ENCODE measurements around the gene CADPS. TPM values are rescaled to one million over a fixed set of nuclear protein-coding genes. Genes with fewer than 3 reads are reported as not detected.

The CADPS gene
- total RNA-seq, 1 experiment from 2014 or later: not detected

GRCh38 chr3:62415312-62415801 is 459.9 kb downstream of the CADPS start:
- Histone ChIP-seq H3K9me3 (ENCODE audit: low read depth, low read length, poor library complexity, severe bottlenecking) (no peaks in the 10 kb centered on the region), H3K27ac (ENCODE audit: low read depth, low read length, poor library complexity, severe bottlenecking) (no peak overlapping the region), H3K4me1 (ENCODE audit: insufficient read depth, low read length, poor library complexity, severe bottlenecking) (no peaks in the 10 kb centered on the region), H3K4me3 (ENCODE audit: low read depth, low read length, poor library complexity, severe bottlenecking) (no peak overlapping the region), H3K36me3 (ENCODE audit: insufficient read depth, low read length, poor library complexity, severe bottlenecking) (no peaks in the 10 kb centered on the region), H3K27me3 (replicated peaks; ENCODE audit: insufficient read depth, low read depth, low read length, poor library complexity) (no peaks in the 10 kb centered on the region)
- no TSS peak for BruUV-seq (replicated peaks)
- ChIA-PET POLR2A (ENCODE audit: low non-redundant PET) (no interaction called here), CTCF (no interaction called here)
- DNase-seq (ENCODE audit: low spot score): peak; percentile 32
- intact Hi-C loops (cut with micrococcal nuclease; ENCODE audit: unreplicated experiment): no loop called here
- TF ChIP-seq, protein P1, sequence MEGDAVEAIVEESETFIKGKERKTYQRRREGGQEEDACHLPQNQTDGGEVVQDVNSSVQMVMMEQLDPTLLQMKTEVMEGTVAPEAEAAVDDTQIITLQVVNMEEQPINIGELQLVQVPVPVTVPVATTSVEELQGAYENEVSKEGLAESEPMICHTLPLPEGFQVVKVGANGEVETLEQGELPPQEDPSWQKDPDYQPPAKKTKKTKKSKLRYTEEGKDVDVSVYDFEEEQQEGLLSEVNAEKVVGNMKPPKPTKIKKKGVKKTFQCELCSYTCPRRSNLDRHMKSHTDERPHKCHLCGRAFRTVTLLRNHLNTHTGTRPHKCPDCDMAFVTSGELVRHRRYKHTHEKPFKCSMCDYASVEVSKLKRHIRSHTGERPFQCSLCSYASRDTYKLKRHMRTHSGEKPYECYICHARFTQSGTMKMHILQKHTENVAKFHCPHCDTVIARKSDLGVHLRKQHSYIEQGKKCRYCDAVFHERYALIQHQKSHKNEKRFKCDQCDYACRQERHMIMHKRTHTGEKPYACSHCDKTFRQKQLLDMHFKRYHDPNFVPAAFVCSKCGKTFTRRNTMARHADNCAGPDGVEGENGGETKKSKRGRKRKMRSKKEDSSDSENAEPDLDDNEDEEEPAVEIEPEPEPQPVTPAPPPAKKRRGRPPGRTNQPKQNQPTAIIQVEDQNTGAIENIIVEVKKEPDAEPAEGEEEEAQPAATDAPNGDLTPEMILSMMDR (conservative IDR thresholded peaks at IDR 0.05; ENCODE audit: low read depth, low read length): no peak
- no peak for TF ChIP-seq EZH2 (IDR thresholded peaks at IDR 0.05; ENCODE audit: borderline replicate concordance, low read depth, low read length, poor library complexity, severe bottlenecking)

DNA sequence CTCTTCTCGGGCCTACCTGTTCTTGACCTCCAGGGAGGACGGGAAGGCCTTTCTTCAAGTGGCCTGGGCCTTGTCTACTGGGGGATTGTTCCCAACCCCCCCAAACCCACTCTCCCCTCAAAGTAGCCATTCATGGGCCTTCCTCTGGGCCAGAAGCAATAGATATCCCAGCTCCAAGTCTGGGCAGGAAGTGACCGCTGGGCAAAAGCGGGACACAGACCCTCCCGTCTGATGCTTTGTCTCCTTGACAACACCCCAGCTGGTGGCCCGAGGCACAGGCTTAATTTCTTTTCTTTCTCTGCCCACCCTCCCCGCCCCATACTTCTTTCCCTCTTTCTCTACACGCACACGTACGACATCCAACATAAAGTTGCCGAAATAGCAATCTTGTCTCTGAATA is 460.4 kb downstream of the CADPS start:
- DNase-seq (ENCODE audit: low spot score): no peak
- CTCF ChIA-PET: no interaction called here

DNA sequence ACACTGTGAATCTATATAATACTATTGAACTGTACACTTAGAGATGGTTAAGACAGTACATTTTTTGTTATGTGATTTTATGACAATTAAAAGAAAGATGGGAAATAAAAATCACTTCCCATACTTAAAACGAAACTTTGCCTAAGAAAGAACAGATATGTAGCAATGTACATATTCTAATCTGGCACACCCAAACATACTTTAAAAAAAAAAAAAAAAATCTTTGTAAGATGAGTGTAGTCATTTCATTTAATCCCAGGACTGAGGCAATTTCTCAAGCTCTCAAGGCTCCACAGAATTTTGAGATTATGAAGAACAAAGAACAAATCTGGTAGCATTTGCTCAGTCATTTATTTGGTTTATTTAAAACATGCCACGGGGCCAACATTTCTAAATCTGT is 461.5 kb downstream of the CADPS start:
- POLR2A ChIA-PET (ENCODE audit: low non-redundant PET): no interaction called here
- TF ChIP-seq EZH2 (IDR thresholded peaks at IDR 0.05; ENCODE audit: borderline replicate concordance, low read depth, low read length, poor library complexity, severe bottlenecking): no peak
- TF ChIP-seq, protein P1 (conservative IDR thresholded peaks at IDR 0.05; ENCODE audit: low read depth, low read length): no peak
- H3K27me3 ChIP-seq (replicated peaks; ENCODE audit: insufficient read depth, low read depth, low read length, poor library complexity): no peaks in the 10 kb centered on the region
- H3K36me3 ChIP-seq (ENCODE audit: insufficient read depth, low read length, poor library complexity, severe bottlenecking): no peaks in the 10 kb centered on the region
- intact Hi-C loops (cut with micrococcal nuclease; ENCODE audit: unreplicated experiment): no loop called here
- CTCF ChIA-PET: no interaction called here
- H3K27ac ChIP-seq (ENCODE audit: low read depth, low read length, poor library complexity, severe bottlenecking): no peak overlapping the region
- no peaks in the 10 kb centered on the region for H3K4me1 ChIP-seq (ENCODE audit: insufficient read depth, low read length, poor library complexity, severe bottlenecking)
- DNase-seq (ENCODE audit: low spot score): no peak
- no TSS peak for BruUV-seq (replicated peaks)
- H3K9me3 ChIP-seq (ENCODE audit: low read depth, low read length, poor library complexity, severe bottlenecking): no peaks in the 10 kb centered on the region
- no peak overlapping the region for H3K4me3 ChIP-seq (ENCODE audit: low read depth, low read length, poor library complexity, severe bottlenecking)

More for the DNA sequence above, 460.4 kb downstream of the CADPS start:
- no peak for TF ChIP-seq EZH2 (IDR thresholded peaks at IDR 0.05; ENCODE audit: borderline replicate concordance, low read depth, low read length, poor library complexity, severe bottlenecking)
- TF ChIP-seq, protein P1 (conservative IDR thresholded peaks at IDR 0.05; ENCODE audit: low read depth, low read length): no peak
- H3K4me3 ChIP-seq (ENCODE audit: low read depth, low read length, poor library complexity, severe bottlenecking): no peak overlapping the region
- no peaks in the 10 kb centered on the region for H3K36me3 ChIP-seq (ENCODE audit: insufficient read depth, low read length, poor library complexity, severe bottlenecking)
- no peaks in the 10 kb centered on the region for H3K4me1 ChIP-seq (ENCODE audit: insufficient read depth, low read length, poor library complexity, severe bottlenecking)
- H3K27me3 ChIP-seq (replicated peaks; ENCODE audit: insufficient read depth, low read depth, low read length, poor library complexity): no peaks in the 10 kb centered on the region
- no TSS peak for BruUV-seq (replicated peaks)
- intact Hi-C loops (cut with micrococcal nuclease; ENCODE audit: unreplicated experiment): no loop called here
- H3K9me3 ChIP-seq (ENCODE audit: low read depth, low read length, poor library complexity, severe bottlenecking): no peaks in the 10 kb centered on the region
- H3K27ac ChIP-seq (ENCODE audit: low read depth, low read length, poor library complexity, severe bottlenecking): no peak overlapping the region
- POLR2A ChIA-PET (ENCODE audit: low non-redundant PET): no interaction called here

Measured in A673 (cell line).